ENCODE results near the gene KIF25.

KIF25 gene

DNA sequence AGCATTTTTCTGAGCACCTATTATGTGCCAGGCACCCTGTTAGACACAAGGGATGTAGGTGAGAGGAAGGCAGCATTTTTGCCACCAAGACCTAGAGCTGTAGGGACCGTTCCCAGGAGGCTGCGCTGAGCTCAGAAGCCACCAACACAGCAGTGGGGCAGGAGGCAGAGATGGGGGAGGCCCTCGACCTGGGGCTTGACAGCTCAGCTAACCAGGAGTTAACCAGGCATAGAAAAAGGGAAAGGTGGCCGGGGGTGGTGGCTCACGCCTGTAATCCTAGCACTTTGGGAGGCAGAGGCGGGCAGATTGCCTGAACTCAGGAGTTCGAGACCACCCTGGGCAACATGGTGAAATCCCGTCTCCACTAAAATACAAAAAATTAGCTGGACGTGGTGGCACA is 29.5 kb downstream of the KIF25 start:
- TF ChIP-seq, protein P1, sequence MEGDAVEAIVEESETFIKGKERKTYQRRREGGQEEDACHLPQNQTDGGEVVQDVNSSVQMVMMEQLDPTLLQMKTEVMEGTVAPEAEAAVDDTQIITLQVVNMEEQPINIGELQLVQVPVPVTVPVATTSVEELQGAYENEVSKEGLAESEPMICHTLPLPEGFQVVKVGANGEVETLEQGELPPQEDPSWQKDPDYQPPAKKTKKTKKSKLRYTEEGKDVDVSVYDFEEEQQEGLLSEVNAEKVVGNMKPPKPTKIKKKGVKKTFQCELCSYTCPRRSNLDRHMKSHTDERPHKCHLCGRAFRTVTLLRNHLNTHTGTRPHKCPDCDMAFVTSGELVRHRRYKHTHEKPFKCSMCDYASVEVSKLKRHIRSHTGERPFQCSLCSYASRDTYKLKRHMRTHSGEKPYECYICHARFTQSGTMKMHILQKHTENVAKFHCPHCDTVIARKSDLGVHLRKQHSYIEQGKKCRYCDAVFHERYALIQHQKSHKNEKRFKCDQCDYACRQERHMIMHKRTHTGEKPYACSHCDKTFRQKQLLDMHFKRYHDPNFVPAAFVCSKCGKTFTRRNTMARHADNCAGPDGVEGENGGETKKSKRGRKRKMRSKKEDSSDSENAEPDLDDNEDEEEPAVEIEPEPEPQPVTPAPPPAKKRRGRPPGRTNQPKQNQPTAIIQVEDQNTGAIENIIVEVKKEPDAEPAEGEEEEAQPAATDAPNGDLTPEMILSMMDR (IDR thresholded peaks at IDR 0.05; ENCODE audit: borderline replicate concordance, control extremely low read depth, extremely low read depth, insufficient read depth, missing control alignments): no peak
- DNase-seq (ENCODE audit: low spot score): no peak
- in situ Hi-C loops (cut with MboI; ENCODE audit: low sequenced_read_pairs, unreplicated experiment): no loop called here

DNA sequence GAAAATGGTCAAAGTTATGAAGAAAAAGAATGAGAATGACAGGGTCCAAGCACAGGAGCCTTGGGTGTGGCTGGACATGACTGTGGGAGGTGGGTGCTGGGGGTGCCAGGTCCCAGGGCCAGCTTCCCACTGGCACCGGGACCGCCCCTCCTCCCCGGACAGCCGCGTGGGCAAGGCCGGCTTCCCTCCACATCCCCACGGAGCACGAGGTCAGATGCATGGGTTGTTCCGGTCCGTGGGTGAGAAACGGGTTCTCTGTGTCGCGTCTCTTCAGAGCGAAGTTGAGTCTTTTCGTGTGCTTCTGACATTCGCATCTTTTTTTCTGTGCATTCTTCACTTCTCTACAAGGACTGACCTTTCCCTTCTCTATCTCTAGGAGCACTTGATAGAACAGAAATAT is 30.1 kb downstream of the KIF25 start:
- DNase-seq (ENCODE audit: low spot score): no peak
- TF ChIP-seq, protein P1 (IDR thresholded peaks at IDR 0.05; ENCODE audit: borderline replicate concordance, control extremely low read depth, extremely low read depth, insufficient read depth, missing control alignments): no peak
- in situ Hi-C loops (cut with MboI; ENCODE audit: low sequenced_read_pairs, unreplicated experiment): no loop called here

DNA sequence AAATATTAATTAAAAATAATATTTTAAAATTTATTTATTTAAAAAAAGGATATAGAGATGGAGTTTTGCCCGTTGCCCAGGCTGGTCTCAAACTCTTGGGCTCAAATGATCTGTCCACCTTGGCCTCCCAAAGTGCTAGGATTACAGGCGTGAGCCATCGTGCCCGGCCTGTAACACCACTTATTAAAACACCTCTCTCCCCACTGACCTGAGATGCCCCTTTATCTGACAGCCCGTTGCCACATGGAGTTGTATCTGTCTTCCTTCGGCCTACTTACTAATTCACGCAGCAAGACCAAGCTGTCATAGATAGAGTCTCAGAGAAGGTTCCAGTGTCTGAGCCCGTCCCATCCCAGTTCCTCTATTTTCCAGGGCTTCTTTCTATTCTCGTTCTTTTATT is 30.7 kb downstream of the KIF25 start:
- in situ Hi-C loops (cut with MboI; ENCODE audit: low sequenced_read_pairs, unreplicated experiment): no loop called here

DNA sequence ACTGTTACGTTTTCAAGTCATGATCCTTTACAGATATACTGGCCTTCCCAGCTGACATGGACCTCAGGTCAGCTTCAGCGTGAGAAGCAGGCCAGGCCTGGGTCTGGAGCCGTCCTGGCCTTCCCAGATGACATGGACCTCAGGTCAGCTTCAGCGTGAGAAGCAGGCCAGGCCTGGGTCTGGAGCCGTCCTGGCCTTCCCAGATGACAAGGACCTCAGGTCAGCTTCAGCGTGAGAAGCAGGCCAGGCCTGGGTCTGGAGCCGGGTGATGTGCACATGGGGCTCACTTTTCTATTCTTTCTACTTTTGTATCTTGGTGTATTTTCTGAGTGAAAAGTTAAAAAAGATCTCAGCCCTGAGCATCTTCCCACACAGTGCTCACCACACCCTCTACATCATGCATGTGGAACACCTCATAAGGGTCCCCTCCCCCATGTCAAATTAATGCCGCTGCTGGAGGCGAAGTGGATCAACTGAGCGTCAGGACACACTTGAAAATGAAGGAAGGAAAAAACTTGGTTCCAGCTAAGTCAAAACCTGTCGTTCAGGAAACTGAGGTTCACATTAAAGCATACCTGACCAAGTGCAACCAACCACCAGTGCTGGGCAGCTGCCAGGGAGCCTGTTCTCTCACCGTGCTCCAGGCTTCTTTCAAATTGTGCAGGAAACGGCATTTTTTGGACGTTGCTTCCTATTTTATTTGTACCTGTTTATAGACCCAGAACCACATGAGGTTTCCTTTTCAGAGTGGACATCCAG is 32.2 kb downstream of the KIF25 start:
- DNase-seq (ENCODE audit: low spot score): no peak
- TF ChIP-seq, protein P1 (IDR thresholded peaks at IDR 0.05; ENCODE audit: borderline replicate concordance, control extremely low read depth, extremely low read depth, insufficient read depth, missing control alignments): no peak
- in situ Hi-C loops (cut with MboI; ENCODE audit: low sequenced_read_pairs, unreplicated experiment): no loop called here

More for the DNA sequence above, 30.7 kb downstream of the KIF25 start:
- TF ChIP-seq, protein P1 (IDR thresholded peaks at IDR 0.05; ENCODE audit: borderline replicate concordance, control extremely low read depth, extremely low read depth, insufficient read depth, missing control alignments): no peak
- no peak for DNase-seq (ENCODE audit: low spot score)

DNA sequence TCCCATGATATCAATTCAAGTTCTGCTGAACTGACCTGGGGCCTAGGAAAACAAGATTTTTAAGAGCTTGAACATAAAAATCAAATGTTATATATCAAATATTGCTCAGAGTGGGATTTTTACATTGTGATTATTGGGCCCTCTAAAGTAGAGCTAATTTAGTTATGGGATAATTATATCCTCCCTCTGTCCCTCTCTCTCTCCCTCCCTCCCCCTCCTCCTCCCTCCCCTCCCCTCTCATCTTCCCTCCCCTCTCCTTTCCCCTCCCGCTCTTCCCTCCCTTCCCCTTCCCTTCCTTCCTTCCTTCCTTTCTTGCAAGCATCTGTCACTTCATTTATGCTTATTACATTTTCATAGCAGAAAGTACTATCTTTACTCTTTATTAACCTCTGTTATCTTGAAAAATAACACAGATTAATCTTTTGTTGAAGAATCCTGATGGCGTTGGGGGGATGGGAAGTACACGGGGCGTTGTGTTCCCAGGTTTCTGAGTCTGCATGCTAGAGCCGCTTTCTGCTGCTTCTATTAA is 32.8 kb downstream of the KIF25 start:
- DNase-seq (ENCODE audit: low spot score): no peak
- TF ChIP-seq, protein P1 (IDR thresholded peaks at IDR 0.05; ENCODE audit: borderline replicate concordance, control extremely low read depth, extremely low read depth, insufficient read depth, missing control alignments): no peak
- in situ Hi-C loops (cut with MboI; ENCODE audit: low sequenced_read_pairs, unreplicated experiment): no loop called here

DNA sequence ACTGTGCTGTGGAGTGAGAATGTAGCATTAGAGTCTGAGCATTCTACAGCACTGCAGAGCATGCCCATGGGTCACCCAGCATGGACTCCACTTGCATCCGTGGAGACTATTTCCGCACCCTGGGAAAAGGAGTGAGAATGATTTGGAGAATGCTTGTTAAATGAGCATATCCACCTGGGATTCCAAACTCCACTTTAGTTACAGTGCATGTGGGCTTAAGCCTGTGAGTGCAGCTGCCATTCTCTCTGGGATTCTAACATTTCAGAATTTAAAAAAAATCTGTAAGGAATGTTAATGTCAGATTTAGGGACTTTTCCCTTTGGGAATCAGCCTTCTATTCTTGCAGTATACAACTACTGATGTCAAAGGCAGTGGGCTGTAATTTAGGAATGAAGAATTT is 33.4 kb downstream of the KIF25 start:
- in situ Hi-C loops (cut with MboI; ENCODE audit: low sequenced_read_pairs, unreplicated experiment): no loop called here
- TF ChIP-seq, protein P1 (IDR thresholded peaks at IDR 0.05; ENCODE audit: borderline replicate concordance, control extremely low read depth, extremely low read depth, insufficient read depth, missing control alignments): no peak
- DNase-seq (ENCODE audit: low spot score): no peak
